HG02678 (cell line): ENCODE results near the gene PDE1A.

Experiments
- ATAC-seq: cut with Tn5 transposase; IDR thresholded peaks from one replicate; pipeline ENCODE4 v1.9.1; 2021; ENCODE audit warnings: mild to moderate bottlenecking, moderate library complexity; ENCODE audit not compliant: unreplicated experiment

The PDE1A gene

DNA sequence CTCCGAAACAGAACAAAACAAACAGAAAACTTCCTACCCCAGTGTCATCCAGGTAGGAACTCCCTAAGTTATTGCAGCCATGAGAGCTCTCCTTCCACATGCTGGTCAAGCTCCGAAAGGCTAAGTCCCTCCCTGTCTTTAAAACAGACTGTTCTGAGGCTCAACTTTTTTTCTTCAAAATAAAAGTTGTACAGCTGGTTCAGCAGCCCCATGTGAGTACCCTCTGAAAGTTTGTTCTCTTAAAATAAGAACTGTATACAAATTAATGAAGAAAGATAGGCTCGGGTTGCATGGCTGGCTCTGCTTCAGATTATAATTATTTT lies at the start of gene PDE1A:
PDE1A (minus strand) TSS at position 119 of the 323 bp plus-strand sequence.
- ATAC-seq: no peak

DNA sequence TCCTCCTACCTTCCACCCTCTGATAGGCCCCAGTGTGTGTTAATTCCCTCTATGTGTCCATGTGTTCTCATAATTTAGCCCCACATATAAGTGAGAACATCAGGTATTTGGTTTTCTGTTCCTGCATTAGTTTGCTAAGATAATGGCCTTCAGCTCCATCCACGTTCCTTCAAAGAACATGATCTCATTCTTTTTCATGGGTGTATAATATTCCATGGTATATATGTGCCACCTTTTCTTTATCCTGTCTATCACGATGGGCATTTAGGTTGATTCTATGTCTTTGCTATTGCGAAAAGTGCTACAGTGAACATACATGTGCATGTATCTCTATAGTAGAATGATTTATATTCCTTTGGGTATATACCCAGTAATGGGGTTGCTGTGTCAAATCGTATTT lies 46.8 kb upstream of the PDE1A start:
- no peak for ATAC-seq

DNA sequence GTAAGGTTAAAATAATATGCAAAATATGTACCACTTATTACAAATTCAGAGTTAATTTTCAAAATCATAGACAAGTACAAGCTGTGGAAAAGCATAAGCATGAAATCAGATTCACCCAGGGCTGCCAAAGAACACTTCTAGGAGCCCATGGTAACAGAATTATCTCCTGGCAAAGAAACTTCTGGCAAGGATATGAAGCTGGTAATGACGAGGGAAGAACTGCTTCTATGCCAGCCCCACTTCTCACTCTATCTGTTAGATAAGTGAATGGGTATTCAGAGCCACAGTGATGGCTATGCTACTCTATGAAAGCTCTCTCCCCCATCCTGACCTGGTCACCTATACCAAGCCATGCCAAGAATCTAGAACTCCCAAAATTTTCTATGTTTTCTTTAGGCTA lies 36.9 kb upstream of the PDE1A start:
- ATAC-seq: no peak

DNA sequence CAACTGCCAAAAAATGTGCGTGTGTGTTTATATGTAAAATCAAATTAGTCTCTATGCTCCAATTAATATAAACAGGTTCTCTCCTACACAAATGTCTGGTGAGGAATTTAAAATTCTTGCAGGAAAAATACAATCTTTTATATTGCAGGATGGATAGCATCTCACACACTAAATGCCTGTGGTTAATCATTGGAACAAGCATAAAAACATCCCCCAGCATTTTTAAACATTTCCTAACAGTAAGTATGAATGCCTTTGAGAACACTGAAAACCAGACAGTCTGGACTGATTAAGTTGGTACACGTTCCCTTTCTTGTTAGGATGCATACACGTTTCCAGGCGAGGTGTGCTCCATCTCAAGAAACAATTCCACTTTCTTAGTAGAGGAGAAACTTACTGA lies 29.9 kb upstream of the PDE1A start:
- ATAC-seq: no peak

DNA sequence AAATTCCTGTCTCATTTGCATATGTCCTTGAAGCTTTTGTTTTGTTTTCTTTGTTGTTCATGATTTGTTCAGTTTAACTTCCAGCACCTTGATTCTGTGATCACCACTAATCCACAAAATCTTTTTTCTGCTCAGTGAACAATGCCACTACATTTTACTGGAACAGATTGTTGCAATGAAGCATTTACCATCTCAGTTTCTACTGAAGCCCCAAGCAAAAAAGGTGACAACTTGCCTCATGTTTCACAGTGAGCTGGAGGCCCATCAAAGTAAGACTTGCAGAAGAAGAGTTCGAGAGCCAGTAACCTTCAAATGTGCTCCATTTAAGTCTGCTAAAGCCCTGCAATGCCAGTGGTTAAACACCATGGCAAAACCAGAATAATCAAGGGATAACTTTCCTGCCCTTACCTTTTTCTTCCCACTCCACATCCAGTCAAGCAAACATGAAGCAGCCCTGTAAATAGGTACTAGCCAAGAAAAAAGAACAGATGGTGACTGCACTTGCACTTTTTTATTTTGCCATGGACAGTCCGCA lies 25.7 kb upstream of the PDE1A start:
- no peak for ATAC-seq

DNA sequence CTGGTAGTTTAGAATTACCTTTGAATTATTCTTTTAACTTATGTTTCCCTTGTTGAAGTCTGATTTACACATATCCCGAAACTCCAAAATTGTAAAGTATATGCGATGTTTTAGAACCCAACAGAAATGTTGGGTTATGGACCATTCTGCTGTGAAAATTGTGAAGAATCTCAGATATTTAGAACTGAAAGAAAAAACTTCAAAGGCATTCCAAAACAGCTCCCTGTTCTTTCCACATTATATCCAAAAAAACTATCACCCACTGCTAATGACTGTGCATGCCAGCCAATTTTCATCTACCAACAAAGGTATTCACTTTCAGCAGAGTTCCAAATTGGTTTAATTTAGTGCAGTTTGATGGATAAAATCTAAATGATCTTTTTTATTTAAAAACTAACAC lies 21.5 kb upstream of the PDE1A start:
- no peak for ATAC-seq

DNA sequence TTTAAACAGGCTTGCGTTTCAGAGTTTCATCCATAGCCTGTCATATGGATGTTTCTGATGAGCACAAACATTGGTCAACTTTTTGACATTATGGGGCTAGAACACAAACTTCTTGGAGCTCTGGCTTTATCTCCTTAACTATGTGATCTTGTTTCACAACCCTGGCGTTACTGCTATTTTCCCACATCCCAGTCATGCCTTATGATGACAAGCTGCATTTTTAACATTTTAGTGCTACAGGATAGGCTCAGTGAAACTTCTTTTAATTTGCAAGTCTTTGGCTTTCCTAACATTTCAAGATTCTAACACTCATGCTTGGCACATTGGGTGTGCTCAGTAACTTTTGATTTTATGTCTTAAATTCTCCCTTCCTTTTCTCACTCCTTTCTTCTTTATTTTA lies 21.0 kb upstream of the PDE1A start:
- no peak for ATAC-seq

DNA sequence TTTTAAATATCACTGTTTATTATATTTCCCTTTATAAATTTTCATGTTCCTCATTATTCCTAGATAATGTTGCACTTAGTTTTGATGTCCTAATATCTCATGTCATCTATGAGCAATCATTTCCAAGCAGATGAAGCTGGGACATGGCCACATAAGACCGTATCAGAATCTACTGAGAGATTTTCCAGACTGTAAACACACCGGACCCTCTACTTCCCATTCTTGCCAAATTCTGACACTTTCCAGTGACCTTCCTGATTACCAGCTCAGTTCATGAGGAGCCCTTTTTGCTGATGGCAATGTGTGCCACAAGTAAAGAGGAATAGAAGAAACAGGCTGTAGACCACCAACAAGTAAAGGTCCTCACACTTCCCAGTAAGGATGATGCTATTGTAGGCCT lies 20.3 kb upstream of the PDE1A start:
- ATAC-seq: no peak

DNA sequence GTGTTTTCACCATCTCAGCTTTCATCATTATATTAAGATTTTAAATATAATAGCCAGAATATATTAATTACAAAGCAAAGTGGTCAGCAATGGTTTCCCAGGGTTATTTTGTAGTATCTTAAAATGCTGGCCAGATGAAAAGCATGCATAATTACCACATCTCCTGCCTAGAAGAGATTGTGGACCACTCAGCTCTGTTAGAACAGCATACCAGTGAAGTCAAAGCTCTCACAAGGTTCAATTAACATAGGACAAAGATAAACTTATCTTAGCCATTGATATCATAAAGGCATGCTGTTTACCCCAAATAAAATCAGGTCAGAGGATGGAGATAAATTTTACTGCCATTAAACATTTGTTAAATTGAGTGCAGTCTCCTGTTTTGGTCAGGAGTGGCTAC lies 19.3 kb upstream of the PDE1A start:
- ATAC-seq: no peak

DNA sequence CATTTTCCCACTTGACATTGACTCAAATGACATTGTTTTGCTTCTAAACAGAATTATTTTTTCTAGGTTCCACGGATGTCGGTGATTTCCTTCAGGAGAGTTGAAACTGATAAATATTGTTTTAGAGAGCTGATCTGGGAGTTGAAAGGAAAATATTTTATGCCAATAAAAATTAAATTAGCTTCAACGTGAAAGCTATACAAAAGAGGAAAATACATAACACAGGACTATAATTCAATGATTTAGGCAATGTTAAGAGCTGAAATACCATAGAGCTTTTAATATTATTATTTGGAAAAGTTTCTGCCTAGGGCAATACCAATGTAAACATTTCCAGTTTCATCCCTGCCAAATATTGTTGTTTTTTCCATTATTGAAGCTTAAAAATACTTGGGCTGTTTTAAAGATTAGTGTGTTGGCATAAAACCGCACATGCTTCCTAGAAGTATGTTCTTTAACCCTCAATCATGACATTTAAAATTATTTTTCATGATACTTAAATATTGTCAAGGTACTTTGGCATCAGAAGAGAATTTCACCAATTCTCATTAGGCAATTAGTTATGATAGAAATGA lies 18.6 kb upstream of the PDE1A start:
- no peak for ATAC-seq

DNA sequence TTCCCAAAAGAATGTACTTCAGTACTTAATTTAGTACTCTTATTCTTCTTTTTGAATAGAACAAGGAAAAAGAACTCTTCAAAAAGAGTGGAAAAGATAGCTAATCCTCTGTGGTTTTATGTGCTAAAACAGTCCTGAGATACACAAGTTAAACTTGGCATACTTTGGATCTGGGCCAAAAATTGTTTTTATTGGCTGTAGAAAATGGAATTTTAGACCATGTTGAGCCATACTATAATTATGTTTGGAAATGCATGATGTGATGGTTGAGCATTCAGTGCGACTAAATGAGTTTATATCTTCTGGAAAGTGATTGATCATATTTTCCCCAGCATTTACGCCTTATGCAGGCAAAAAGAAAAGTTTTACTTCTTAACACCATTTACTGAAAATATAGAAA lies 18.0 kb upstream of the PDE1A start:
- ATAC-seq: no peak

DNA sequence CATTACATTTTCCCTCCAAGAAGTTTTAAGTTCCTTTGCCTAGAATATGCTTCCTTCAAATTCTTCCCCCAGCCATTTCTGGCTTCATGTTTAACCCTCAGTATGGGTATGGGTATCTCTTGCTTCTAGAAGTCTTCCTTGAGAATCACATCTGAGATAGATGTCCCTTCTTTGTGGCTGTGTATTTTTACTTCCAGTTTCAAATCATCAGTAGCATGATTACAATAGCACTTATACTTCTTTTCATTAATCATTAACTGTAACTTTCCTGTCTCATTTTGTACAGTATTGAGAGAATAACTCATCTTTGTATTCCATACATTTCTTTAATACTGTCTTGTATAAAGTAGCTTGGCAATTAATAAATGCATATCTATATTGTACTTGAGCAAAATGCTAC lies 17.3 kb upstream of the PDE1A start:
- ATAC-seq: no peak

DNA sequence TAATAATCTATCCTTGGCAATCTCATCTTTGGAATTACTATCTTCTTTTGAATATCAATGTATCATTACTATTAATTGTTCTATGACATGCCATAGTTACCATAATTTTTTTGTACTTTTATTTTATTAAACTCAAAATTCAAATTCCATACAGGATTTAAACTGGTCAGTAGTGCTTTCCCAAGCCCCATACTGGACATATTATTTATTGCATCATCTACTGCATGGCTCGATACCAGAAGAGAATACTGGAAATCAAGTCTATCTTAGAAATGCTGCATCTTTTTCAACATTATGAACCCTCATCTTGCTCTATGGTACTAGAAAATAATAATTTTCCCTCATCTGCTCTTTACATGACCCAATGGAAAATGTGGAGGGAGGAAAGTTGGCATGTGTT lies 9.4 kb upstream of the PDE1A start:
- no peak for ATAC-seq

DNA sequence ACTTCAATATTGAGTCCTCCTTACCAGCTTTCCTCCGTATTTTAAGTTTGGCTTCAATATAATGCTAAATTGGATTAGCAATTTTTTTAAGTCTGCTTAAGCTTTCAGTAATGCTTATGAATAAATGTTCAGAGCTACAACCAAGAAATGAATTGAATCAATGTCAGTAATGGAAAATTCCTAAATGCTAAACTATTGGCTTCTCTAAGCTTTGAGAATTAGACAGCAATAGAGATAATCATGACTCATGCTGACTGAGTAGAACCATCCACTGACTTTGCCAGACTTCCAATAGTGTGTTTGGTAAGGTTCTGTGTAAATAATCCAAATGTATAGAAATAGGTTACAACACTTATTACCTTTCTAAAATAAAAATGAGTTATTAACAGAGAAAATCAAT lies 8.9 kb upstream of the PDE1A start:
- no peak for ATAC-seq

DNA sequence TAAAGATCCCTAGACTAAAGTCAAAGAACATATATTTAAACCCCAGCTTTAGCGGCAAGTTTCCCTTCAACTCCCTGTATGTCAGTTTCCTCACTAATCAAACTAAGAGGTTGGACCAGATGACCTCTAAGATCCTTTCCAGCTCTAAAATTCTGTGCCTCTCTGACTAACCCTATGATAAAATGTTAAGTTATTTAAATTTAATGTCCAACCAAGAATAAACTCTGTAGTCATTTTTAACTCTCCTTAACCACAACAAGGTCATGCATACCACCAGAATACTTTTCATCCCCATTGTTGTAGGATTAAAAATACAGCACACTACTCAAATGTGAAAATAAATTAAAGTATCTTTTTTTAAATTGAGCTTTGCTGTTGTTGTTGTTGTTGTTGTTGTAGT lies 5.2 kb upstream of the PDE1A start:
- no peak for ATAC-seq

DNA sequence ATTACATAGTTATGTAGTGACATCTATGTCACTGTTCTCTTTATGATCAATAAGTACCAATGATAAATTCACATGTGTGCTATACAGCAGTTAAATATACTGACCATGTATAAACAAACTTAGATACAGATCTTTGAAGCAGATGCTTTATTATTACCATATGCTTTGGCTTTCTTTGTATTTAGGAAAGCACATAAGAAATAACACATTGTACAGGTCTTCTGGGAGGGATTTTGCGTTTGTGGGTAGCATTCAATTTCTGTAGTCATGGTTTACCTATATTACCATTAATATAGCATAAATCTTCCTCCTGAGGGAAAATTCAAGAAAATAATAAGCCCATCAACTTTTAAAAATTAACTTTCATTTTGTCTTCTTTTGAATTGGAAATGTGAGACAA lies 1.6 kb upstream of the PDE1A start:
- no peak for ATAC-seq

DNA sequence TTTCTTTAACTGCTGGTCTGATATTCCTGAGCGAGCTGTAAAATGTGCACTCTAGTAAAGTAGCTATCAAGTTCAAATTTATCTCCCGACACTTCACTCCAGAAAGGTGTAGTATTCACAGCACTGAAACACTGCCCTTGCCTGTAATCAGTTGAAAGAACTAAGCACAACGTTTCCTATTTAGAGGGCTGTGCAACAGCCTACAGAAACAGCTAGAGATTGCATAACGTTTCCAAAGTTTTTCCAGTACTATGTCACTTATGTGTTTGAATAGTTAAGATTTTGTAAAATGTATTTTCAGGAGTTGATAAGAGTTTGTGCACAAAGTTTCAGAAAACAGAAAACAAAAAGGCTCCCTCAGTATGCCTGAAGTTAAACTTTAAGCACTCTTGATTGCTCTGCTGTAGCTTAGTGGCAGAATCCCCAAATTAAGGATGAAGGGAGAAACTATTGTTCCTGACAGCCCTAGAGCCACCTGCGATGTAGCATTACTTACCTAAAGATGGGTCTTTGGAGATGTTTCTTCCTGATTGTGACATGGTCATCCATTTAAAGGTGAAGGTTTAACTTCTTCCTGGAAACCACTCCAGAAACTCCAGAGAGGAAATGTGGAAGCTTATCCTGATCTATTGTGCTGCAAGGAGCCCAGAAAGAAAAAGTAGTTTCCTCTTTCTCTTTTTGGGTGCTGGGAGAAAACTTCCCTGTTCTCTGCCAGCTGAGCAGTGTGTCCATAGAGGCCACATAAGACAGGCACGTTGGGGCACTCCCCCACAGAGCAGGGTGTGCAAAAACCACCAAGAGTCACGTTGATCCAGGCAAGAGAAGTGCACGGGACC lies 536 bp downstream of the PDE1A start:
- ATAC-seq: no peak

DNA sequence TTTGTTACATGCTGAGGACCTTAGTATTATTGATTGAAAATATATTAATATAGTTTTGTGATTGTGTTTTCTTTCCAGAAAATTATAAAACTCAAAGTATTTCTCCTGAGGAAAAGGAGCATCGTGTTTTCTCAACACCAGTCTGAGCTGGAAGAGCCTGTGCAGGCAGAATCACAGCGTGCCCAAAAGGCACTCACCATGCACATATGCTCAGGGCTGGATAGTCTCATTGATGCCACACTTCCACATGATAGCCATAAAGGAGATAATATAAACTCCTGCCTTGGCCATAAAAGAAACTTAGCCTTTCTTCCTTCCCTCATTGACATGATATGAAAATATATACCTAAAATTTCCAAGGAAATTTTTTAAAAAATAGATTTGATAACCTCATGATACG lies 4.0 kb downstream of the PDE1A start:
- ATAC-seq: no peak

DNA sequence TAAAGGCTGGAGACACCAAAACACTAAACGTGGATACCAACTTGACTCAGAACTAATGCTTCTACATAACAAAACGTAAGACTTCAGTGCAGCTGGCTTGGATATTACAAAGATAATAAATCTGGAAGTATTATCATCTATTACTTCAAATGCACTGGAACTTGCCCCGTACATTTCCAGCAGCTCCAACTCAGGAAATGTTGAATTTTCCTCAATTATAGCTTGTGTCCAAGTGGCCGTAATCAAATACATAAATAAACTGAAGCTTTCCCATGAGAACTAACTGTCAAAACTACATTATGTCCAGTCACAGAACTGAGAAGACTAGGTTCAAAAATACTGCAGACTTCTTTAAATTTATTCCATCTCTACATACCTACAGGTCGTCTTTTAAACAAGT lies 6.2 kb downstream of the PDE1A start:
- ATAC-seq: no peak

DNA sequence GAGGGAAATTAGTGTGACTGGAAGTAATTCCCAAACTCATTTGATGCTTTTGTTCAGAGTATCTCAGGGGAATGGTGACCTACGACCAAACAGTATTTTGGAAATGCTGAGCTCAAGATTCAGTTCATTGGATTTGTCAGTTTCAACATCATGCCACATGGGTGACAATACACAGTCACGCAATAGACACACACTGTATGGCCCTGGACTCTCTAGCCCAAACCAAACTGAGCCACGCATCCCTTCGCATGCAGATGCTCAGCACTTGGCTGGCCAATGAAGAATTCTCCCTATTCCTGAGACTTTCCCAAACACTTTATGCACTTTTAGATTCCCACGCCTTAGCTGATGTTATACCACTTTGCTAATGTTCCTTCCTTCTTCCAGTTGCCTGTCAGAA lies 10.0 kb downstream of the PDE1A start:
- no peak for ATAC-seq

DNA sequence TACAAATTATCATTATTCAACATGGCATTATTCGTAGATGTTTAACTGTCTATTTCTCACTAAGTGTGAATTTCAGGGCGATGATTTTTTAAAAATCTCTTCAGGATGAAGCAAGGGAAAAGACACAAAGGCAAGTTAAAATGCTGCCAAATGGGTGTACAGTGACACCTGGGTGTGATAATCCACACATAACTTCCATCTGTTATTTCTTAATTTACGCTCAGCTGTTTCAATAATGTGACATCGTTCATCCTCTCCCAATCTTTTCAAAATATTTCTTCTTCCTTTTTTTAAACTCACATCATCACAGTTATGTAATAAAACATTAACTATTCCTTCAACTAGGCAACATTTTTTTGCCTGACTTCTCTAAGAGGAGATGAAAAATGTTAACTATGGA lies 10.6 kb downstream of the PDE1A start:
- no peak for ATAC-seq

DNA sequence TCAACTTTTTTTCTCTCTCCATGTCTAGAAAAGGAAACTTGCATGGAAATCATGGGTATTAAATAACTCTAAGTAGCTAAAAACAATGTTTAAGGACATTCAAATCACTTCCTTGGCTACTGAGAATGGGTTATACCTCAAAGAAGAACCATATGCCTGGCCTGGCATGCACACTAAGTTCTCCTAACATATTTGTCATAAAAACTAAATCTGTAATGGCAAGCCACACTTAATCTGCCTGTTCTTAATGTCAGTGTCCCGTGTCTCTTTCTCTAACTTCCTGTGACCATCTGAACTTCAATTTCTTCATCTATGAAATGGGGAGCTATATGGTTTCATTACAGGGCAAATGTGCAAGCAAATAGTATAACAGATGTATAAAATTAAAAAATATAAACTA lies 11.1 kb downstream of the PDE1A start:
- no peak for ATAC-seq

DNA sequence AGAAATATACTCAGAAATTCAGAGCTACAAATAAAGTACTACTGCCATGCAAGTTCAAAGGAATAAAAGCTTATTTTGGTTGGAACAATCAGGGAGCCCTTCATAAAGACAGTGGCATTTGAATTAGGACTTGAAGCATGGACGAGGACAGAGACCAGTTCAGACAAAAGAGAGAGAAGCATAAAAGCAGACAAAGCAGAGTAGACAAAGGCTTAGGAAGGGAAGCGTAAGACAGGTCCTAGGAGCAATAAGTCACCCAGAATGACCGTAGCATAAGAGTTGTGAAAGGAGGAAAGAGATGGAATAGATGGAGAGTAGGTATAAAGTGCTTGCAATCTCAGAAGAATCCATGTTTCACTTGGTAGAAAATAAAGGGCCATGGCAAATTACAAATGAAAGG lies 14.0 kb downstream of the PDE1A start:
- ATAC-seq: no peak
